Measurements from ENCODE around the gene DSCAM. TPM values are rescaled to one million over a fixed set of nuclear protein-coding genes. Genes with fewer than 3 reads are reported as not detected.

The DSCAM gene
- total RNA-seq, 1 donor from 2014 or later = 0.21 TPM

DNA sequence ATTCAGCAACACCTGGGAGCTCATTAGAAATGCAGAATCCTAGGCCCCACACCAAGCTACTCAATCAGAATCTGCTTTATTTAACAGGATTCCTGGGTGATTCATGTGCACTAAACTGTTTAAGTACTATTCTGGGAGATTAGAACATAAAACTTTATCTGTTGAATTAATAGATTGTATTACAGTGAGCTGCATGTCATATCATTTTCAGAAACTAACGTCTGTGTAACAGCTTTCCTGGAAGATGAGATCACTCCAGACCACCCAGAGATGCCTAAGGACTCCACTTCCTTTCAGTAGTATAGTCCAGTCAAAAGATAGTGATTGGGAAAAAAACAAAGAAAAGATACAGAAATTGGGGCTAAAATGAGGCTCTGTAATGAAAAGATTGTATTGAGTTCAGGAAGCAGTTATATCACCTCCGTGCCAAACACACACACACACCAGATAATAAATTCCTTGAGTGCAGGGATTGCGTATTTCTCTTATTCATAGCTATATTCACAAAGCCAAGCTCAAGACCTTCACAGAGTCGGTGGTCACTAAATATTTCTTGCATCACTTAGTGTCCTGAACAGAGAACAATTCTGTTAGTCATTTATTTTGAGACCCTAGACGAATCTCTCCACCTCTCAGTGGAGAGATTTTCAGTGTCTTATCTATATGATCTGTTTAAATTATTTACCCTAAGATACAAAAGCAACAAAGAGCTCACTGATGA, 178.2 kb downstream of the DSCAM start:
- Mint-ChIP-seq H3K4me3 (ENCODE audit: unreplicated experiment) (no peak overlapping the region), H3K36me3 (ENCODE audit: low read depth, unreplicated experiment) (peaks cover 7% of the 10 kb centered on the region), H3K4me1 (ENCODE audit: unreplicated experiment) (no peaks in the 10 kb centered on the region), H3K27me3 (ENCODE audit: unreplicated experiment) (peaks cover 2% of the 10 kb centered on the region), H3K9me3 (ENCODE audit: unreplicated experiment) (peaks cover 47% of the 10 kb centered on the region), H3K27ac (ENCODE audit: unreplicated experiment) (no peak overlapping the region)
- no peak for DNase-seq (ENCODE audit: low spot score)
- no peak for TF ChIP-seq CTCF (IDR thresholded peaks at IDR 0.05; ENCODE audit: unreplicated experiment)

DNA sequence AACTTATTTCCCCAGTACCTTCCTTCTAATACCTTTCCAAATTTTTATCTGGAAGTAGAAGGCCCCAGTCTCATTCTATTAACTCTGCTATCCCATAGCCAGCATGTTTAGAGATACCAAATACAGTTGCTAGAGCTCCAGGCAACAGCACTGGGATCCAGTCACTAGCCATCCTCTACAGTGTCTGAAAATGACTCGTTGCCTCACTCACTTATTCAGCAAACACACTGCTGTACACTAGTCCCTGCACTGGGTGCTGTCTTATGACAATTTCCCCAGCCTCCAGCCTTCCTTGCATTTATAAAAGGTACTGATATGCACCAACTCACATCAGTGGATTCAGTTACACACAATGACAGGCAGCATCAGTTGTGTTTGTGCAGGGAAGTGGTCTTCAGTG, 179.0 kb downstream of the DSCAM start:
- Mint-ChIP-seq H3K9me3 (ENCODE audit: unreplicated experiment) (peaks cover 41% of the 10 kb centered on the region), H3K36me3 (ENCODE audit: low read depth, unreplicated experiment) (peaks cover 7% of the 10 kb centered on the region), H3K4me1 (ENCODE audit: unreplicated experiment) (no peaks in the 10 kb centered on the region), H3K4me3 (ENCODE audit: unreplicated experiment) (no peak overlapping the region), H3K27me3 (ENCODE audit: unreplicated experiment) (peaks cover under 1% of the 10 kb centered on the region), H3K27ac (ENCODE audit: unreplicated experiment) (no peak overlapping the region)
- no peak for TF ChIP-seq CTCF (IDR thresholded peaks at IDR 0.05; ENCODE audit: unreplicated experiment)
- DNase-seq (ENCODE audit: low spot score) = no peak

DNA sequence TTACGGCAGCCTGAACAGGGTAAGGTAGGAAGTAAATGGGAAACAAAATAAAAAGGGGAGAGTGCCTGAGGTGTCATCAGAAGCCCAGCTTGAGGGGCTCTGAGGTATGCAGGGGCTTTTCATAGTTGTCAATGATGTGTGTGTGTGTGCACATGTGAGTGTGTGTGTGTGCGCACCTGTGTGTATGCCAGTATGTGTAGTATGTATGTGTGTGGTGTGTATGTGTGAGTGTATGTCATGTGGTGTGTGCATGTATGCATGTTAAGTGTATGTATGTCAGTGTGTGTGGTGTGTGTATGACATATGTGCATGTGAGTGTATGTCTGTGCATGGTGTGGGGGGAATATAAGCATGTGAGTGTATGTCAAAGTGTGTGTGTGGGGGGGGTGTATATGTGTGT, 184.1 kb downstream of the DSCAM start:
- peaks cover 31% of the 10 kb centered on the region for H3K9me3 Mint-ChIP-seq (ENCODE audit: unreplicated experiment)
- no peak for TF ChIP-seq CTCF (IDR thresholded peaks at IDR 0.05; ENCODE audit: unreplicated experiment)
- peaks cover 7% of the 10 kb centered on the region for H3K36me3 Mint-ChIP-seq (ENCODE audit: low read depth, unreplicated experiment)
- no peak overlapping the region for H3K27ac Mint-ChIP-seq (ENCODE audit: unreplicated experiment)
- H3K4me3 Mint-ChIP-seq (ENCODE audit: unreplicated experiment) = no peak overlapping the region
- no peak for DNase-seq (ENCODE audit: low spot score)
- no peaks in the 10 kb centered on the region for H3K4me1 Mint-ChIP-seq (ENCODE audit: unreplicated experiment)
- H3K27me3 Mint-ChIP-seq (ENCODE audit: unreplicated experiment) = no peaks in the 10 kb centered on the region

GRCh38 chr21:40660461-40660860, 186.5 kb downstream of the DSCAM start:
- Mint-ChIP-seq H3K9me3 (ENCODE audit: unreplicated experiment) (peaks cover 18% of the 10 kb centered on the region), H3K4me1 (ENCODE audit: unreplicated experiment) (no peaks in the 10 kb centered on the region), H3K4me3 (ENCODE audit: unreplicated experiment) (no peak overlapping the region), H3K27me3 (ENCODE audit: unreplicated experiment) (no peaks in the 10 kb centered on the region), H3K27ac (ENCODE audit: unreplicated experiment) (no peak overlapping the region), H3K36me3 (ENCODE audit: low read depth, unreplicated experiment) (peaks cover 3% of the 10 kb centered on the region)
- DNase-seq (ENCODE audit: low spot score) = no peak
- no peak for TF ChIP-seq CTCF (IDR thresholded peaks at IDR 0.05; ENCODE audit: unreplicated experiment)

DNA sequence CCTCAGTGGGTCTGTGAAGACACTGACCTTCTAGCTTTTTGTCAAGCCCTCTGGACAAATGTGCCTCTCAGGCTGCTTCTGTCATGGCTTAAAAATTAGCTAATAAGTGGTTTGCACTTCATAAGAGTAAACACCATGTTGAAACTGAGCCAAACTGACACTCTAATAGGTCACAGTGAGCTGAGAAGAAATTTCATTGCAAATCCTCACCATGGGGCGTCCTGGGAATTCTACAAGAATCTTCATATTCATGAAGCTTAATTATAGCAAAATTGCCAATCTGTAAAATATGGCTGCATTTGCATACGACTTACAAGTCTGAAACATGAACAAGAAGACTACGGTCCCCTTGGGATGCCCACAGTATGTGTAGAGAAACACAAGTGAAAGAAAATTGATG, 188.6 kb downstream of the DSCAM start:
- Mint-ChIP-seq H3K4me3 (ENCODE audit: unreplicated experiment) (no peak overlapping the region), H3K4me1 (ENCODE audit: unreplicated experiment) (no peaks in the 10 kb centered on the region), H3K27me3 (ENCODE audit: unreplicated experiment) (no peaks in the 10 kb centered on the region), H3K36me3 (ENCODE audit: low read depth, unreplicated experiment) (peaks cover 3% of the 10 kb centered on the region), H3K27ac (ENCODE audit: unreplicated experiment) (no peak overlapping the region), H3K9me3 (ENCODE audit: unreplicated experiment) (peaks cover 4% of the 10 kb centered on the region)
- TF ChIP-seq CTCF (IDR thresholded peaks at IDR 0.05; ENCODE audit: unreplicated experiment) = no peak
- no peak for DNase-seq (ENCODE audit: low spot score)

Measured in endothelial cell (in vitro differentiated cells).